Measurements from ENCODE around the gene RNF113B.

The RNF113B gene

DNA sequence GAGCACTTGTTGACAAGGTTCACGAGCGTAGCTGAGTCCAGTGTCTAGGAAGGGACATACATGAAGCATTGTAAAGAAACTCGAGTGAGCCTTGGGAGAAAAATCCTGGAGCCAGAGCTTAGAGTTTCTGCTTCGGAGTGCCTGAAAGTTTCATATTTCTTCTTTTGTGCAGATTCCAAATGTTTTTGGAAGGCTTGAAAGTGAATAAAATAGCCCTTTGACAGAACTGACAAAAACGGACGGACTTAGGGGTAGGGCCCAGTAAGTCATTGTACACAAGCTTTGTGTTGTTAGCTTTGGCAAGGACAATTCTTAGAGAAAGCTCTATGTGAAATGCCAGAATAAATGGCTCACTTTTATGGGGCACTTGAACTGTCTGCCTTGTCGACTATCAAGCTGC is 2.8 kb downstream of the RNF113B start:
- H3K4me2 ChIP-seq (ENCODE audit: low read length), result no peak overlapping the region
- no peaks in the 10 kb centered on the region for H4K20me1 ChIP-seq (ENCODE audit: insufficient read depth, low read length)
- H3K27me3 ChIP-seq (ENCODE audit: insufficient read depth, low read length), result no peaks in the 10 kb centered on the region
- H3K4me1 ChIP-seq (ENCODE audit: insufficient read depth, low read length, severe bottlenecking), result no peaks in the 10 kb centered on the region
- TF ChIP-seq, protein P1, sequence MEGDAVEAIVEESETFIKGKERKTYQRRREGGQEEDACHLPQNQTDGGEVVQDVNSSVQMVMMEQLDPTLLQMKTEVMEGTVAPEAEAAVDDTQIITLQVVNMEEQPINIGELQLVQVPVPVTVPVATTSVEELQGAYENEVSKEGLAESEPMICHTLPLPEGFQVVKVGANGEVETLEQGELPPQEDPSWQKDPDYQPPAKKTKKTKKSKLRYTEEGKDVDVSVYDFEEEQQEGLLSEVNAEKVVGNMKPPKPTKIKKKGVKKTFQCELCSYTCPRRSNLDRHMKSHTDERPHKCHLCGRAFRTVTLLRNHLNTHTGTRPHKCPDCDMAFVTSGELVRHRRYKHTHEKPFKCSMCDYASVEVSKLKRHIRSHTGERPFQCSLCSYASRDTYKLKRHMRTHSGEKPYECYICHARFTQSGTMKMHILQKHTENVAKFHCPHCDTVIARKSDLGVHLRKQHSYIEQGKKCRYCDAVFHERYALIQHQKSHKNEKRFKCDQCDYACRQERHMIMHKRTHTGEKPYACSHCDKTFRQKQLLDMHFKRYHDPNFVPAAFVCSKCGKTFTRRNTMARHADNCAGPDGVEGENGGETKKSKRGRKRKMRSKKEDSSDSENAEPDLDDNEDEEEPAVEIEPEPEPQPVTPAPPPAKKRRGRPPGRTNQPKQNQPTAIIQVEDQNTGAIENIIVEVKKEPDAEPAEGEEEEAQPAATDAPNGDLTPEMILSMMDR (IDR thresholded peaks at IDR 0.05; ENCODE audit: low read length), result no peak
- no peak for TF ChIP-seq EZH2 (IDR thresholded peaks at IDR 0.05; ENCODE audit: borderline replicate concordance, low read length)
- H3K9me3 ChIP-seq (ENCODE audit: low read length), result no peaks in the 10 kb centered on the region
- no peak overlapping the region for H3K27ac ChIP-seq (ENCODE audit: low read depth, low read length, poor library complexity, severe bottlenecking)
- H3F3A ChIP-seq (ENCODE audit: insufficient read depth, low read length), result no peaks in the 10 kb centered on the region
- H3K4me3 ChIP-seq (ENCODE audit: low read depth, low read length, poor library complexity, severe bottlenecking), result no peak overlapping the region
- H3K9ac ChIP-seq (ENCODE audit: low read length), result no peak overlapping the region
- H3K79me2 ChIP-seq (ENCODE audit: insufficient read depth, low read length), result no peaks in the 10 kb centered on the region
- H3K9me2 ChIP-seq (ENCODE audit: low read depth, low read length), result no peaks in the 10 kb centered on the region
- no peaks in the 10 kb centered on the region for H3K36me3 ChIP-seq (ENCODE audit: insufficient read depth, low read length)
- H2AFZ ChIP-seq (ENCODE audit: low read length), result no peak overlapping the region

DNA sequence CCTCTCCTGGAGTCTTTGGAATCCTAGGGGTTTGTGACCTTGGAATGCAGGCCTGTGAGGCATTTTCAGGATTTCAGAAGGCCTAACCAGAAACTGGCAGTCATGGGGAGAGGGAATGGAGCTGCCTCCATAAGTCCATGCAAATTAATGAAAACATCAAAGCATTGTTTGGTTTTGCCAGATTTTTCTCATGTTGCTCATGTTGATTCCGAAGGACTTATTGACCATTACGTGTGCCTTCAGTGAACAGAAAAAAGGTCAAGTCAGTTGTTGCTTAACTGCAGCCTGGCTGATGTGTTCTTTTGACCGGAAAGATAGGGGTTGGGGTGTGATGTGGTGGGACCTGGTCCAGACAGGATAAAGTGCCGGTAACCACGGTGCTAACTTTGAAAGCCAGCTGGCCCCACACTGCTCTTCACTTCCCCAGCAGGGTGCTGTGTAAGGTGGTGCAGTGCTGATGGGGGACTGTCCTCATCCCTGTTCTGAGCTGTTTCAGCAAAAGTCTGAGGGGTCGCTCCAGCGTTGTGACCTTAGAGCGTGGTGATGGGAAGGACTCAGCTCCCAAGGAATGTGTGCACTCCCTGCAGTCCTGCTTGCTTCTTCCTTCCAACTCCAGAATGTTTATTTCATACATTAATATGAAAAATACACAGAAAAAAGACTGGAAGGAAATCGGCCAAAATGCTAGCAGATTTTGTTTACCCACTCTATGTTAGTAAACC is 3.5 kb downstream of the RNF113B start:
- no peaks in the 10 kb centered on the region for H3K9me2 ChIP-seq (ENCODE audit: low read depth, low read length)
- no peaks in the 10 kb centered on the region for H3K27me3 ChIP-seq (ENCODE audit: insufficient read depth, low read length)
- no peak overlapping the region for H3K4me2 ChIP-seq (ENCODE audit: low read length)
- TF ChIP-seq, protein P1 (IDR thresholded peaks at IDR 0.05; ENCODE audit: low read length), result no peak
- H3F3A ChIP-seq (ENCODE audit: insufficient read depth, low read length), result no peaks in the 10 kb centered on the region
- H3K9ac ChIP-seq (ENCODE audit: low read length), result no peak overlapping the region
- H3K79me2 ChIP-seq (ENCODE audit: insufficient read depth, low read length), result no peaks in the 10 kb centered on the region
- H3K36me3 ChIP-seq (ENCODE audit: insufficient read depth, low read length), result no peaks in the 10 kb centered on the region
- H3K4me1 ChIP-seq (ENCODE audit: insufficient read depth, low read length, severe bottlenecking), result no peaks in the 10 kb centered on the region
- H2AFZ ChIP-seq (ENCODE audit: low read length), result no peak overlapping the region
- no peaks in the 10 kb centered on the region for H3K9me3 ChIP-seq (ENCODE audit: low read length)
- no peak overlapping the region for H3K27ac ChIP-seq (ENCODE audit: low read depth, low read length, poor library complexity, severe bottlenecking)
- H3K4me3 ChIP-seq (ENCODE audit: low read depth, low read length, poor library complexity, severe bottlenecking), result no peak overlapping the region
- no peaks in the 10 kb centered on the region for H4K20me1 ChIP-seq (ENCODE audit: insufficient read depth, low read length)

DNA sequence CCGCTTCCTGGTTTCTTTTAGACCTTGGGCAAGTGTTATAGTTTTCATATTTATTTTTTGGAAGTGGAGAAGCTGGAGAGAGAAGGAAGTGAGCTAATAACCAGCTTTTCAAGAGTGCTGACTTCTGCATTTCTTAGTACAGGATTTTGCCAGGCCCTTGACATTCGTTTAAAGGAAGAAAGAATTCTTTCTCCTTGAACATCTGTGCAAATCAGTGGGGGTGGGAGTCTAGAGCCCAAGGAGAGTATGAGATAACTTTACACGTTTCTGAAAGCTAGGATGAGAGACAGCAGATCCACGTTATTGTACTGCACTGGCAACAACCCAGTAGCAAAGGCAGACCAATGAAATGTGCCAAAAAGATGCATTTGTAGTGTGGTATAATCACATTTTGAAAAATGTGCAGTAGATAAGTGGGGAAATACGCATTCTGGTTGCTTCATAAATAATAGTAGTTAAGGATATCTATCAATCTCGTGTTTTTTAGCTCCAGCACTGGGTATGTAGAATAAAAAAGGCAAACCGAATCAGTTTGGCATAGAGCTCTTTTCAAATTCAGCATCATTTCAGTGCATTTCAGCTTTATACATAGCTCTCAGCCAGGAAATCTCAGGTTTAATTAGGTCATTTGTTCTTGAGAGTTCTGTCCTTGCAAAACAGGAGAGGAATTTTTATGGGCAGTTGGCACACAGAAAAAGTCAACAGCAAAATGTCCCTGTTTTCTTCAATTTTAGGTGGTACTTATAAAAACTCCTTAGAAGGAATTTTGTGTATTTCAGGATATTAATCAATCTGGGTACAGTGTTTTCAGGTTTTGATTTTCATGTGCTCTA is 4.3 kb downstream of the RNF113B start:
- no peaks in the 10 kb centered on the region for H4K20me1 ChIP-seq (ENCODE audit: insufficient read depth, low read length)
- no peaks in the 10 kb centered on the region for H3K79me2 ChIP-seq (ENCODE audit: insufficient read depth, low read length)
- no peak overlapping the region for H3K9ac ChIP-seq (ENCODE audit: low read length)
- H2AFZ ChIP-seq (ENCODE audit: low read length), result no peak overlapping the region
- no peak overlapping the region for H3K4me2 ChIP-seq (ENCODE audit: low read length)
- no peaks in the 10 kb centered on the region for H3K9me2 ChIP-seq (ENCODE audit: low read depth, low read length)
- no peaks in the 10 kb centered on the region for H3K9me3 ChIP-seq (ENCODE audit: low read length)
- no peaks in the 10 kb centered on the region for H3K27me3 ChIP-seq (ENCODE audit: insufficient read depth, low read length)
- H3K4me1 ChIP-seq (ENCODE audit: insufficient read depth, low read length, severe bottlenecking), result no peaks in the 10 kb centered on the region
- no peaks in the 10 kb centered on the region for H3K36me3 ChIP-seq (ENCODE audit: insufficient read depth, low read length)
- TF ChIP-seq, protein P1 (IDR thresholded peaks at IDR 0.05; ENCODE audit: low read length), result no peak
- TF ChIP-seq EZH2 (IDR thresholded peaks at IDR 0.05; ENCODE audit: borderline replicate concordance, low read length), result no peak
- no peak overlapping the region for H3K27ac ChIP-seq (ENCODE audit: low read depth, low read length, poor library complexity, severe bottlenecking)
- H3F3A ChIP-seq (ENCODE audit: insufficient read depth, low read length), result no peaks in the 10 kb centered on the region
- H3K4me3 ChIP-seq (ENCODE audit: low read depth, low read length, poor library complexity, severe bottlenecking), result no peak overlapping the region
